ENCODE measurements around the gene RXRA.

Gene RXRA

DNA sequence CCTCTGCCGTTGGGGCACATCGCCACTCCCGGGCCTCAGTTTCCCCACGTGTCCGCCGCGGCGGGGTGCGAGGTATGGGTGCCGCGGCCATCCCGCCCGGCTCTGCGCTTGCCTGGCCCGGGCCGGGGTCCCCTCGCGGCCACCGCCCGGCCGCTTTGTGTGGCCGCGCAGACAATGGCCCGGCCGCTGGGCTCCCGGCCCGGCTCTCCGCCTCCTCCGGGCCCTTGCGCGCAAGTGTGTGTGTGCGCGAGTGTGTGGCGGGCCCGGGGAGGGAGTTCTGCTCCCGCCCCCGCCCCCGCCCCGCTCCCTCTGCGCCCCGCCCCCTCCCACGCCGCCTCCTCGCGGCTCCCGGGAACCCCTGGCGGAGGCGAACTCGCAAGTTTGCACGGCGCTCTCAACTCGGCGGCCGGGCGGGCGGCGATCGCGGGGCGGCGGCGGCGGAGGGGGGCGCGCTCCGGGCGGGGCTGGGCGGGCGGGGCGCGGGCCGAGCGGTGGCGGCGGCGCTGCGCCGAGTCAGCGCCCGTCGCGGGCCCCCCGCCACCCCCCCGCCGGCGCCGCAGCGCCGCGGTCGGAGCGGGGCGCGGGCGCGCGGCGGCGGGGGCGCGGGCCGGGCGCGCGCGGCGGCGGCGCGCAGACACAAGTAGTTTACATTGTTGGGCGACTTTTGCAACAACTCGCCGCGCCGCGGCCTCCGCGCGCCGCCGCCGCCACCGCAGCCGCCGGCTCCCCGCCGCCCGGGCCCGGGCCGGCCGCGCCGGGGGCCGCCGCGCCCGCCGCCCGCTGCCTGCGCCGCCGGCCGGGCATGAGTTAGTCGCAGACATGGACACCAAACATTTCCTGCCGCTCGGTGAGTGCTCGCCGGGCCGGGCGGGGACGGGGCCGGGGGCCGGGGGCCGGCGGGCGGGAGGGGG, at the start of gene RXRA:
RXRA (plus strand) TSS at position 643 of the 911 bp plus-strand sequence; CDS start at position 820, 177 bp downstream.
- DNase-seq (ENCODE audit: low read depth): peak; percentile 85

DNA sequence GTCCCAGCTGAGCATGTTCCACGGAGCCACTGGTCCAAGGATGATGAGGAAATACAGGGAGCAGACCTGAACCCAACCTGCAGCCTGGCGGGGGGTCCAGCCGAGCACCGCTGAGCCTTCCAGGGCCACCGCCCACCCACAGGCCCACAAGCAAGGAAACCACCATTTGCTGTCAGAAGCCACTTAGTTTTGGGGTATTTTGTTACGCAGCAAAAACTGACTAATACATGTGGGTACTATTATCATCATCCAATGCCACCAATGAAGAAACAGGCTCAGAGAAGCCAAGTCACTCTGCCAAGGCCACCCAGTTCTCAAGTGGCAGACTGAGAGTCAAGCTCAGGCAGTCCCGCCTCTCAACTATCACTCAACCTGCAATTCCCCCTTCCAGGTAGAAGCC, 48.0 kb upstream of the RXRA start:
- no peak for DNase-seq (ENCODE audit: low read depth)

GRCh38 chr9:134278974-134279640, 47.1 kb upstream of the RXRA start:
- no peak for DNase-seq (ENCODE audit: low read depth)

GRCh38 chr9:134282138-134282650, 44.1 kb upstream of the RXRA start:
- no peak for DNase-seq (ENCODE audit: low read depth)

DNA sequence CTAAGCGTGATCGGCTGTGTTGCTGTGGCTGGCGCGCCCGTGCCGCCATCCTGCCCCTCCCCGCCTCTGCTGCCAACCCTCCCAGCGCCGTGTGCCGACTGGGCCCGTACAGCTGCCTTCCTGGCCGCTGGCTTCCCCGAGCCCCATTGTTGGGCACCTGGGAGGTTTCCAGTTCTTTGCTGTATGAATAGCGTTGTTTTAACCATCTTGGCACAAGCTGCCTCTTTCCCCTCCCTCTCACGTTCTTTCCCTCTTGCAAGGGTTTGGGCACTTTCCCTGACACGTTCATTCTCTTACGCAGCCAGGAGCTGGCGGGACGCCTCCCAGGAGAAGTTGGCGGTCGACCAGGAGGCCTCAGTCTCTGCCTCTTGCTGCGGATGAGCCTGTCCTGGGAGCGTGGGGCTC, 43.1 kb upstream of the RXRA start:
- DNase-seq (ENCODE audit: low read depth): peak; percentile 36

- no peak for DNase-seq (ENCODE audit: low read depth)
Measured at GRCh38 chr9:134283692-134284265, 42.5 kb upstream of the RXRA start.

DNA sequence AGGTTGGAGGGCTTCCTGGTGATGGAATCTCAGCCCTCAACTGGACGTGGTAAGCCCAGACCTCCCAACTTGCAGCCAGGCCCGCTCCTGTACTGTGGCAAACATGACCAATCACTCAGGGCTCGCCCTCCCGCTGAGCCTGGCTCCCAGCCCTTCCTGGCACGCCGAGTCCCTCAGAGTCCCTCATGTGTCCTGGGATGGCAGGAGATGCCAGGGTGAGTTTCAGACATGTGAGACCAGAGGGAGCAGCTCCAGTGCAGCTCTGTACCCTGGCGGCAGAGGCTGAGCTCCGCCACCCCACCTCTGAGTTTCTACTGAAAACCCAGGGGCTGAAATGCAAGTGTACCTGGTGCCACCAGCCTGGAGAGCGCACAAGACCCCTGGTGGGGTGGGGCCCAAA, 42.0 kb upstream of the RXRA start:
- DNase-seq (ENCODE audit: low read depth): no peak

GRCh38 chr9:134284741-134285140, 41.5 kb upstream of the RXRA start:
- no peak for DNase-seq (ENCODE audit: low read depth)

GRCh38 chr9:134285215-134285845, 40.9 kb upstream of the RXRA start:
- DNase-seq (ENCODE audit: low read depth): no peak

- DNase-seq (ENCODE audit: low read depth): no peak
Measured at GRCh38 chr9:134286471-134287245, 39.6 kb upstream of the RXRA start.

DNA sequence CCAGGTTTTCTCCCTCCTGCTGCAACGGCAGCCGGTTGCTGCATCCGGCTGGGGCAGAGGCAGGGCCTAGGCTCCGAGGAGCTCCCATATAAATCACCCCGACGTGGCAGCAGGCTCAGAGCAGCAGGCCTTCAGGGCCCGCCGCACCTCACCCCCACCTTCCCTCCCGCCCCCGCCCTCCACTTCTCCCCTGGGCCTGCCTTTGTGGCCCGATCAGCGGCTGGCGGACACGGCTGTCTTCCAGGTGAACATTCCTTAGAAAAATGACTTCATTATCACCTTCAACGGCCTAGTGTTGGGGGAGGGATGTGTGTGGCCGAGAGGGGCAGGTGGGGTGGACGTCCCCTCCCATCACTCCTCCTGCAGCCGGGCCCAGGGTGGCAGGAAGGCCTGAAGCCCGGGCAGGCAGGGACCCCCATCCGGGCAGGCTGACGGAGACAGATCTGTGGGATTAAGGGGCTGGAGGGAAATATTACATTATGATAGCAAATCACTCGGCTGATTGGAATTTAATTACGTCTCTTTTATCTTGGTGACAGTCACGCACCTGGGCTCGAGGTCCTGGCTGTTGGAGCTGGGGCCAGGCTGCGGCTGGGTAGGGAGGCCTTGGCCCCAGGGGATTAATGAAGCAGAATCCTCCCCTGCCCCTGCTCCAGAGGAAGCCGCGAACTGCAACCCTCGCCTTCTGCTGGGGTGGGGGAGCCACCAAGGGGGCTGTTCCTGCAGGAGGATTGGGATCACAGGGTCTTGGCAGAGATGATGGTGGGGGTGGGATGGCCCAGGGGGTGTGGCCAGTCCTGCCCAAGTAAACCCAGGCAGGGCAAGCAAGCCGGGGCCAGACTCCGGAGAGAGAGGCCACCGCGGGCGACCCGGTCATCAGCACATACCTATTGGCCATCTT, 38.4 kb upstream of the RXRA start:
- DNase-seq (ENCODE audit: low read depth): no peak

DNA sequence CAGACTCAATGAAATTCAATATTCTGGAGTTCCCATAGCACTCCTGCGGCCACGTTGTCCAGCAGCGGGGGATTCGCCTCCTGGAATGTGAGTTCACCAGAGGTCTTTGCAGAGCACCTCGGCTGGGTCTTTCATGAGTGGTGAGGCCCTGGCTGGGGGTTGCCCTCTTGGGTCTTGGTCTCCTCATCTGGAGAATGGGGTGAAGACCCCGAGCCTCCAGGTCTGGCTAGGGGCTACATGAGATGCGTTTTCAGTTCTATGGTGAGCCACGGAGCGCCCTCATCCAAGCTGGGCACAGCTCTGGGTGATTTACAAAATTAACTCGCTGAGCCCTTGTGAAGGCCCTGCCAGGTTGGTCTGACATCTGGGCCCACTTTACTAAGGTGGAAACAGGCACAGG, 37.5 kb upstream of the RXRA start:
- DNase-seq (ENCODE audit: low read depth): no peak

- DNase-seq (ENCODE audit: low read depth): no peak
Measured at GRCh38 chr9:134289241-134289875, 36.9 kb upstream of the RXRA start.

DNA sequence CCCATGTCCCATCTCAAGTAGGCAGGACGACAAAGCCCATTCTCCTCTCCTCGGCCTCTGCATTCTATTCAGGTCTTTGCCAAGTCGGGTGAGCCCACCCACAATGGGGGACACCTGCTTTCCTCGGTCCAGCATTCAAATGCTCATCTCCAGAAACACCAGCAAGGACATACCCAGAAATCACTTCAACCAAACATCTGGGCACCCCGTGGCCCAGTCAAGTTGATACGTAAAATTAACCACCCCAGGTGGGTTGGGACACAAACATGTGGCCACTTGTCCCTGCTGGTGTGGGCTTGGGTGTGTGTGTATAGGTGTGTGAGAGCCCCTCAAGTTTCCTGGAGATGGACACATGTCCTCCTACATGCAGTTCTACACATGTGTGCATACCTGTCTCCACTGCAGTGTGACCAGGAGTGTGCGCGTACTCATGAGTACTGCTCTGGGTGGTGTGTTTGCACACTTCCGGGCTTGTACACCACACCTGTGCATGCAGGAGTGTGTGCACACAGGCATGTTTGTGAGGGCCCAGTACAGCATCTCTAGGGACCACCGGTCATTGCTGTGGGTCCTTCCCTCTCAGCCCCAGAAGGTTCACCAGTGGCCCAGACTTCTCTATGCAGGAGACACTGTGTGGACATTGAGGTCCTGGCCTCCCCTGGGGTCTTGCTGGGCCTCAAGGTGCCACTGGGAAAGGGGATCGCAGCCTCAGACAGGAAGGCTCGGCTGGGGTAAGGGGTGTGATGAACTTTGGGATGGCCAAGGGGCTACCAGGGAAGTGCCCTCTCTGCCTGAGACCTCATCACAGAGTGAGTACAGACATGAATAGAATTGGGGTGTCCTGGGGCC, 35.4 kb upstream of the RXRA start:
- DNase-seq (ENCODE audit: low read depth): no peak

GRCh38 chr9:134291452-134291881, 34.8 kb upstream of the RXRA start:
- DNase-seq (ENCODE audit: low read depth): no peak

GRCh38 chr9:134291961-134292871, 34.0 kb upstream of the RXRA start:
- no peak for DNase-seq (ENCODE audit: low read depth)

DNA sequence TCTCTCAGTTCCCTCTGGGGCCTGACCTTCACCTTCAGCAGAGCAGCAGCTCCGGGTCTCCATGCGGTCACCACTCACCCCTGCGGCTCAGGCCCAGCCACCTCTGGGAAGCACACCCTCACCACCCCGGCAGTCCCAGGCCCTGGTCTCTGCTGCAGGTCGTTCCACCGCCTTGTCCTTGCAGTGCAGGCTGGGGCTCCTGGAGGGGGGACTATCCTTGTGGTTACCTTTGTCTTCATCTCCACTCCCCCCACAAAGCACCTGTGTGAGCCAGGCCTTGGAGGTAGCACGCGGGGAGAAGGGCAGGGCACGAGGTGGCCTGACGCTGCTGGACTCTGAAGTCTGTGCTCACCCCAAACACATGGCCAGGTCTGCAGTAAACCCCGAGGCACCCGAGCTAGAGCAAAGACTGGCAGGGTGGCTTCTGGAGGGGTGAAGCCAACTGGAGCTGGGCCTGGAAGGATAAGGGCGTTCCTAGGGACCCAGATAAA, 33.2 kb upstream of the RXRA start:
- DNase-seq (ENCODE audit: low read depth): no peak
